H9 (cell line): ENCODE results near the gene EDN1. TPM values are rescaled to one million over a fixed set of nuclear protein-coding genes. Genes with fewer than 3 reads are reported as not detected.

ENCODE experiments used
- DNase-seq: peaks from one replicate; pipeline ENCODE4 v3.0.0-alpha.2; 2017
- H2AFZ ChIP-seq: one replicate; pipeline ENCODE4 v1.6.1; 2013; ENCODE audit warnings: mild to moderate bottlenecking, low read length, control low read depth, moderate library complexity
- H2AK5ac ChIP-seq: 2 replicates; pipeline ENCODE4 v1.6.1; 2013; ENCODE audit warnings: low read length, control low read depth, mixed read lengths; ENCODE audit not compliant: insufficient read length
- H2BK120ac ChIP-seq: one replicate; pipeline ENCODE4 v1.6.1; 2013; ENCODE audit warnings: low read depth, mild to moderate bottlenecking, low read length, control low read depth, inconsistent platforms; ENCODE audit not compliant: poor library complexity, severe bottlenecking
- H2BK12ac ChIP-seq: 2 replicates; pipeline ENCODE4 v1.6.1; 2013; ENCODE audit warnings: low read length, control low read depth, mixed read lengths, low read depth; ENCODE audit not compliant: insufficient read length
- H2BK15ac ChIP-seq: 2 replicates; pipeline ENCODE4 v1.6.1; 2013; ENCODE audit warnings: low read depth, low read length, control low read depth
- H2BK20ac ChIP-seq: one replicate; pipeline ENCODE4 v1.6.1; 2013; ENCODE audit warnings: low read depth, mild to moderate bottlenecking, low read length, control low read depth, inconsistent platforms; ENCODE audit not compliant: poor library complexity, severe bottlenecking
- H2BK5ac ChIP-seq: 2 replicates; pipeline ENCODE4 v1.6.1; 2013; ENCODE audit warnings: low read length, control low read depth, mixed read lengths; ENCODE audit not compliant: insufficient read length
- H3K14ac ChIP-seq: 2 replicates; pipeline ENCODE4 v1.6.1; 2013; ENCODE audit warnings: low read length, control low read depth; ENCODE audit not compliant: insufficient read depth
- H3K18ac ChIP-seq: 2 replicates; pipeline ENCODE4 v1.6.1; 2013; ENCODE audit warnings: low read depth, mild to moderate bottlenecking, mixed read lengths, low read length, control low read depth; ENCODE audit not compliant: insufficient read length
- H3K23ac ChIP-seq: 2 replicates; pipeline ENCODE4 v1.6.1; 2013; ENCODE audit warnings: low read length, control low read depth, mixed read lengths, low read depth; ENCODE audit not compliant: insufficient read length
- H3K23me2 ChIP-seq: 2 replicates; pipeline ENCODE4 v1.6.1; 2013; ENCODE audit warnings: low read depth, mild to moderate bottlenecking, mixed read lengths, low read length, control low read depth; ENCODE audit not compliant: insufficient read length, poor library complexity, severe bottlenecking
- H3K27ac ChIP-seq: 2 replicates; pipeline ENCODE4 v1.5.1; 2013; ENCODE audit warnings: low read length, control low read depth, mixed read lengths, low read depth; ENCODE audit not compliant: insufficient read length
- H3K27me3 ChIP-seq: 2 replicates; pipeline ENCODE4 v1.6.1; 2013; ENCODE audit warnings: low read length, control low read depth, inconsistent platforms; ENCODE audit not compliant: insufficient read depth
- H3K4ac ChIP-seq: 2 replicates; pipeline ENCODE4 v1.6.1; 2013; ENCODE audit warnings: low read depth, mild to moderate bottlenecking, control low read depth, inconsistent platforms, low read length, moderate library complexity
- H3K4me1 ChIP-seq: 2 replicates; pipeline ENCODE4 v1.6.1; 2013; ENCODE audit warnings: low read length, control low read depth, inconsistent platforms; ENCODE audit not compliant: insufficient read depth
- H3K4me2 ChIP-seq: 2 replicates; pipeline ENCODE4 v1.6.1; 2013; ENCODE audit warnings: low read length, control low read depth, mixed read lengths; ENCODE audit not compliant: insufficient read length, insufficient read depth
- H3K56ac ChIP-seq: 2 replicates; pipeline ENCODE4 v1.6.1; 2013; ENCODE audit warnings: low read depth, mild to moderate bottlenecking, mixed read lengths, low read length, control low read depth; ENCODE audit not compliant: insufficient read length
- H3K79me1 ChIP-seq: 2 replicates; pipeline ENCODE4 v1.6.1; 2013; ENCODE audit warnings: low read depth, mild to moderate bottlenecking, moderate library complexity, low read length, control low read depth, inconsistent platforms; ENCODE audit not compliant: insufficient read depth, poor library complexity, severe bottlenecking
- H3K79me2 ChIP-seq: 2 replicates; pipeline ENCODE4 v1.6.1; 2013; ENCODE audit warnings: low read length, control low read depth, inconsistent platforms; ENCODE audit not compliant: insufficient read depth
- H3K9ac ChIP-seq: 2 replicates; pipeline ENCODE4 v1.6.1; 2013; ENCODE audit warnings: low read length, control low read depth, mixed read lengths; ENCODE audit not compliant: insufficient read length; ENCODE audit errors: extremely low read depth
- H3K9me3 ChIP-seq: one replicate; pipeline ENCODE4 v1.6.1; 2013; ENCODE audit warnings: low read depth, low read length, inconsistent platforms; ENCODE audit not compliant: control insufficient read depth
- H3T11ph ChIP-seq: one replicate; pipeline ENCODE4 v1.6.1; 2013; ENCODE audit warnings: mild to moderate bottlenecking, low read length, control low read depth, inconsistent platforms
- H4K20me1 ChIP-seq: one replicate; pipeline ENCODE4 v1.6.1; 2013; ENCODE audit not compliant: control insufficient read depth, insufficient read length, insufficient read depth
- H4K5ac ChIP-seq: 2 replicates; pipeline ENCODE4 v1.6.1; 2013; ENCODE audit warnings: low read depth, mild to moderate bottlenecking, mixed read lengths, low read length, control low read depth; ENCODE audit not compliant: insufficient read length
- H4K8ac ChIP-seq: replicated peaks from 2 replicates; pipeline ENCODE4 v1.6.1; 2013; ENCODE audit warnings: low read length, control low read depth, mixed read lengths, low read depth; ENCODE audit not compliant: insufficient read length
- H4K91ac ChIP-seq: 2 replicates; pipeline ENCODE4 v1.6.1; 2013; ENCODE audit warnings: low read depth, mild to moderate bottlenecking, moderate library complexity, mixed read lengths, low read length, control low read depth; ENCODE audit not compliant: insufficient read length
- H3K27ac Mint-ChIP-seq, 3 experiments: 2 replicates in 2 of 3; 3 replicates in 1 of 3; pipeline ENCODE4 v1.8.0; 2020 to 2021; ENCODE audit warnings: mixed read lengths in 3 of 3, mild to moderate bottlenecking in 1 of 3, moderate library complexity in 1 of 3
- H3K27me3 Mint-ChIP-seq: 2 replicates; pipeline ENCODE4 v1.8.0; 2021; ENCODE audit warnings: low read depth, mild to moderate bottlenecking, moderate library complexity, mixed read lengths
- H3K36me3 Mint-ChIP-seq, 3 experiments: 2 replicates in 2 of 3; 3 replicates in 1 of 3; pipeline ENCODE4 v1.8.0; 2020 to 2021; ENCODE audit warnings: low read depth in 3 of 3, mixed read lengths in 3 of 3; ENCODE audit not compliant: insufficient read depth in 1 of 3
- H3K4me1 Mint-ChIP-seq, 2 experiments: 2 replicates each; pipeline ENCODE4 v1.8.0; 2020; ENCODE audit warnings: mixed read lengths in 2 of 2
- H3K4me3 Mint-ChIP-seq, 2 experiments: 2 replicates in 1 of 2; 3 replicates in 1 of 2; pipeline ENCODE4 v1.8.0; 2020 to 2021; ENCODE audit warnings: mild to moderate bottlenecking in 2 of 2, mixed read lengths in 2 of 2, moderate library complexity in 1 of 2
- H3K9me3 Mint-ChIP-seq, 2 experiments: 2 replicates in 1 of 2; 3 replicates in 1 of 2; pipeline ENCODE4 v1.8.0; 2020; ENCODE audit warnings: mild to moderate bottlenecking in 2 of 2, mixed read lengths in 2 of 2, moderate library complexity in 1 of 2
- CTCF ChIP-seq: fragments of 200-600 bp; sonication (generic); conservative IDR thresholded peaks from 3 replicates; pipeline ENCODE4 v1.8.0; 2021; ENCODE audit warnings: antibody characterized with exemption, mild to moderate bottlenecking
- WGBS: extraction: QIAGEN DNeasy Blood & Tissue Kit; methylation state at CpG from one replicate; pipeline ENCODE4 v1.1.7; 2013; ENCODE audit warnings: missing lambda C conversion rate, low lambda C conversion rate, mixed read lengths; ENCODE audit not compliant: insufficient read length; ENCODE audit errors: extremely low coverage; 5-methylcytosine and 5-hydroxymethylcytosine counted together
- total RNA-seq: library from RNA; stranded (reverse); gene quantifications from 2 replicates; pipeline ENCODE4 v1.2.1, GENCODE V29; 2021

The EDN1 gene
- total RNA-seq, 1 experiment from 2014 or later, result 2.1 TPM

- Histone ChIP-seq H3K18ac (no peak overlapping the region), H2BK5ac (no peak overlapping the region), H3K27me3 (no peaks in the 10 kb centered on the region), H2BK20ac (no peak overlapping the region), H3K4me2 (no peak overlapping the region), H2BK15ac (no peak overlapping the region), H3K14ac (no peak overlapping the region), H3K9me3 (no peaks in the 10 kb centered on the region), H3K4ac (no peak overlapping the region), H3K56ac (no peak overlapping the region), H3T11ph (no peak overlapping the region), H3K23me2 (no peaks in the 10 kb centered on the region), H2BK120ac (no peak overlapping the region), H3K79me1 (no peaks in the 10 kb centered on the region), H2AK5ac (no peak overlapping the region), H3K23ac (no peak overlapping the region), H3K9ac (no peak overlapping the region), H2BK12ac (no peak overlapping the region), H3K4me1 (peaks cover 2% of the 10 kb centered on the region; the same call in 1 of the 2 replicates), H2AFZ (no peak overlapping the region), H4K5ac (no peak overlapping the region), H4K20me1 (no peaks in the 10 kb centered on the region), H4K8ac (no peak overlapping the region), H3K27ac (no peak overlapping the region), H4K91ac (no peak overlapping the region), H3K79me2 (no peaks in the 10 kb centered on the region)
- DNase-seq, result no peak
- H3K27ac Mint-ChIP-seq, result no peak overlapping the region
- H3K9me3 Mint-ChIP-seq, result no peaks in the 10 kb centered on the region
- no peaks in the 10 kb centered on the region for H3K36me3 Mint-ChIP-seq
- WGBS, result no CpG with 5 or more reads among the region's 1 CpG
- H3K4me1 Mint-ChIP-seq, result peaks cover 12% of the 10 kb centered on the region in 2 experiments
- no peak for TF ChIP-seq CTCF
- no peaks in the 10 kb centered on the region; the same call in none of the 2 replicates for H3K27me3 Mint-ChIP-seq
- no peak overlapping the region for H3K4me3 Mint-ChIP-seq
Observed at GRCh38 chr6:12250383-12250770, 39.8 kb upstream of the EDN1 start.
